SK-N-SH (cell line): ENCODE data around the gene QRICH2.

Source experiments
- CHD2 ChIP-seq: fragments of 150-350 bp; IDR thresholded peaks from 2 replicates; pipeline ENCODE4 v1.6.1; 2018; ENCODE audit warnings: low read length; ENCODE audit not compliant: partially characterized antibody
- FOXM1 ChIP-seq: IDR thresholded peaks from 2 replicates; pipeline ENCODE4 v1.4.0; 2012; ENCODE audit warnings: low read depth, mild to moderate bottlenecking
- NFIC ChIP-seq: IDR thresholded peaks from 2 replicates; pipeline ENCODE4 v1.4.0; 2012; ENCODE audit warnings: borderline replicate concordance
- POLR2AphosphoS5 ChIP-seq: IDR thresholded peaks from 2 replicates; pipeline ENCODE4 v1.6.1; 2012; ENCODE audit warnings: low read depth, low read length
- SIN3A ChIP-seq: IDR thresholded peaks from 2 replicates; pipeline ENCODE4 v1.6.1; 2012; ENCODE audit warnings: low read depth, mild to moderate bottlenecking, low read length, moderate library complexity, borderline replicate concordance
- TF ChIP-seq, protein P1 (sequence below): IDR thresholded peaks from 2 replicates; pipeline ENCODE4; 2012
- TF ChIP-seq, protein P2 (sequence below): fragments of 200-600 bp; sonication (generic); IDR thresholded peaks from 2 replicates; pipeline ENCODE4 v1.6.1; 2017; ENCODE audit warnings: antibody characterized with exemption, mild to moderate bottlenecking, moderate library complexity
- TF ChIP-seq, protein P3 (sequence below): IDR thresholded peaks from 2 replicates; pipeline ENCODE4 v1.4.0; 2012; ENCODE audit warnings: low read depth, borderline replicate concordance

DNA sequence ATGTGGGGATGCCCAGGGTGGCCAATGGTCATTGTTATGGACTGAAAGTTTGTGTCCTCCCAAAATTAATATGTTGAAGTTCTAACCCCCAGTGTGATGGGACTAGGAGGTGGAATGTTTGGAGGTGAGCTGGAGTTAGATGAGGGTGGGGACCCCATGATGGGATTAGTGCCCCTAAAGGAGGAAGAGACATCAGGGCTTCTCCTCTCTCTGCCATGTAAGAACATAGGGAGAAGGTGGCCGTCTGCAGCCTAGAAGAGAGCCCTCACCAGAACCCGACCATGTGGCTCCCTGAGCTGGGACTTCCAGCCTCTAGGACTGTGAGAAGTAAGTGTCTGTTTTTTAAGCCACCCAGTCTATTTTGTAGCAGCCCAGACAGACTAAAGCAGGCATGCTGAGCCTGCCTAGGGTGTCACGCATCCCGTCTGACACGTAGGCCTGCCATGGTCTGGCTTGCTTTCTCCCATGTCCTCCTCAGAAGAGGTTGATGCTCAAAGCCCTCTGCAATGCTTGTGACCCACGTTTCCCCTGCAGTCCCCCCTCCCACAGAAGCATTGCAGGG lies 49.6 kb upstream of the QRICH2 start:
- TF ChIP-seq POLR2AphosphoS5 (no peak), NFIC (no peak), SIN3A (no peak), FOXM1 (no peak), CHD2 (no peak)
- TF ChIP-seq, protein P1, sequence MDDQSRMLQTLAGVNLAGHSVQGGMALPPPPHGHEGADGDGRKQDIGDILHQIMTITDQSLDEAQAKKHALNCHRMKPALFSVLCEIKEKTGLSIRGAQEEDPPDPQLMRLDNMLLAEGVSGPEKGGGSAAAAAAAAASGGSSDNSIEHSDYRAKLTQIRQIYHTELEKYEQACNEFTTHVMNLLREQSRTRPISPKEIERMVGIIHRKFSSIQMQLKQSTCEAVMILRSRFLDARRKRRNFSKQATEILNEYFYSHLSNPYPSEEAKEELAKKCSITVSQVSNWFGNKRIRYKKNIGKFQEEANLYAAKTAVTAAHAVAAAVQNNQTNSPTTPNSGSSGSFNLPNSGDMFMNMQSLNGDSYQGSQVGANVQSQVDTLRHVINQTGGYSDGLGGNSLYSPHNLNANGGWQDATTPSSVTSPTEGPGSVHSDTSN, result no peak
- TF ChIP-seq, protein P2, sequence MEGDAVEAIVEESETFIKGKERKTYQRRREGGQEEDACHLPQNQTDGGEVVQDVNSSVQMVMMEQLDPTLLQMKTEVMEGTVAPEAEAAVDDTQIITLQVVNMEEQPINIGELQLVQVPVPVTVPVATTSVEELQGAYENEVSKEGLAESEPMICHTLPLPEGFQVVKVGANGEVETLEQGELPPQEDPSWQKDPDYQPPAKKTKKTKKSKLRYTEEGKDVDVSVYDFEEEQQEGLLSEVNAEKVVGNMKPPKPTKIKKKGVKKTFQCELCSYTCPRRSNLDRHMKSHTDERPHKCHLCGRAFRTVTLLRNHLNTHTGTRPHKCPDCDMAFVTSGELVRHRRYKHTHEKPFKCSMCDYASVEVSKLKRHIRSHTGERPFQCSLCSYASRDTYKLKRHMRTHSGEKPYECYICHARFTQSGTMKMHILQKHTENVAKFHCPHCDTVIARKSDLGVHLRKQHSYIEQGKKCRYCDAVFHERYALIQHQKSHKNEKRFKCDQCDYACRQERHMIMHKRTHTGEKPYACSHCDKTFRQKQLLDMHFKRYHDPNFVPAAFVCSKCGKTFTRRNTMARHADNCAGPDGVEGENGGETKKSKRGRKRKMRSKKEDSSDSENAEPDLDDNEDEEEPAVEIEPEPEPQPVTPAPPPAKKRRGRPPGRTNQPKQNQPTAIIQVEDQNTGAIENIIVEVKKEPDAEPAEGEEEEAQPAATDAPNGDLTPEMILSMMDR, result no peak
- TF ChIP-seq, protein P3, sequence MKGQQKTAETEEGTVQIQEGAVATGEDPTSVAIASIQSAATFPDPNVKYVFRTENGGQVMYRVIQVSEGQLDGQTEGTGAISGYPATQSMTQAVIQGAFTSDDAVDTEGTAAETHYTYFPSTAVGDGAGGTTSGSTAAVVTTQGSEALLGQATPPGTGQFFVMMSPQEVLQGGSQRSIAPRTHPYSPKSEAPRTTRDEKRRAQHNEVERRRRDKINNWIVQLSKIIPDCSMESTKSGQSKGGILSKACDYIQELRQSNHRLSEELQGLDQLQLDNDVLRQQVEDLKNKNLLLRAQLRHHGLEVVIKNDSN, result no peak
